K562 (cell line): ENCODE measurements around the gene SUCLG1. TPM values are rescaled to one million over a fixed set of nuclear protein-coding genes. Genes with fewer than 3 reads are reported as not detected.

ENCODE experiments used
- CEBPB ChIP-seq: fragments of 450-650 bp; IDR thresholded peaks from 2 replicates; pipeline ENCODE4 v1.6.1; 2016; ENCODE audit warnings: missing genetic modification characterization, missing compliant biosample characterization
- FOXJ3 ChIP-seq: sonication (generic); formaldehyde crosslinking; IDR thresholded peaks from 2 replicates; pipeline ENCODE4 v1.4.0; 2020; ENCODE audit warnings: mild to moderate bottlenecking, missing genetic modification reagents
- GTF2E2 ChIP-seq: fragments of 200-800 bp; sonication (Bioruptor generic); IDR thresholded peaks from 2 replicates; pipeline ENCODE4 v1.6.1; 2016; ENCODE audit warnings: missing genetic modification characterization, missing compliant biosample characterization
- KDM5B ChIP-seq: fragments of 200-600 bp; sonication (generic); IDR thresholded peaks from 2 replicates; pipeline ENCODE4 v1.6.1; 2012; ENCODE audit warnings: low read depth, mild to moderate bottlenecking, moderate library complexity, low read length, control low read depth, inconsistent platforms; ENCODE audit not compliant: insufficient replicate concordance
- MCM7 ChIP-seq, 2 experiments: fragments of 450-650 bp; IDR thresholded peaks; 2 replicates each; pipeline ENCODE4 v1.6.1; 2016 to 2018
- NEUROD1 ChIP-seq: fragments of 150-350 bp; IDR thresholded peaks from 2 replicates; pipeline ENCODE4 v1.6.1; 2014; ENCODE audit warnings: borderline replicate concordance, low read length, low read depth; ENCODE audit not compliant: partially characterized antibody
- NFRKB ChIP-seq: fragments of 450-650 bp; IDR thresholded peaks from 2 replicates; pipeline ENCODE4 v1.6.1; 2016; ENCODE audit warnings: low read depth
- NR3C1 ChIP-seq: sonication (generic); formaldehyde crosslinking; IDR thresholded peaks from 2 replicates; pipeline ENCODE4 v1.8.1; 2022; ENCODE audit warnings: missing genetic modification reagents
- PRDM10 ChIP-seq: fragments of 450-650 bp; IDR thresholded peaks from 2 replicates; pipeline ENCODE4 v1.6.1; 2018; ENCODE audit not compliant: partially characterized antibody
- RAD21 ChIP-seq, 2 experiments: fragments of 250-450 bp in 1 of 2; fragments of 450-650 bp in 1 of 2; sonication (Bioruptor Pico) in 1 of 2; formaldehyde crosslinking in 1 of 2; IDR thresholded peaks in 1 of 2; conservative IDR thresholded peaks in 1 of 2; 2 replicates each; pipeline versions ENCODE4 v1.4.0 to v1.8.0; 2020 to 2022; ENCODE audit warnings: mild to moderate bottlenecking in 2 of 2, moderate library complexity in 1 of 2
- THRB ChIP-seq: fragments of 450-650 bp; formaldehyde crosslinking; conservative IDR thresholded peaks from 2 replicates; pipeline ENCODE4 v1.4.0; 2022; ENCODE audit warnings: mild to moderate bottlenecking, missing genetic modification characterization
- ZNF133 ChIP-seq: fragments of 250-450 bp; sonication (Bioruptor Pico); IDR thresholded peaks from 2 replicates; pipeline ENCODE4 v1.4.0; 2020; ENCODE audit warnings: mild to moderate bottlenecking
- ZNF165 ChIP-seq: fragments of 250-450 bp; sonication (Bioruptor Pico); IDR thresholded peaks from 2 replicates; pipeline ENCODE4 v1.4.0; 2020; ENCODE audit warnings: borderline replicate concordance
- ZNF639 ChIP-seq, 2 experiments: fragments of 200-800 bp in 1 of 2; sonication (Bioruptor generic) in 1 of 2; sonication (generic) in 1 of 2; formaldehyde crosslinking in 1 of 2; IDR thresholded peaks in 1 of 2; conservative IDR thresholded peaks in 1 of 2; 2 replicates each; pipeline versions ENCODE4 v1.5.0 to v1.6.1; 2016 to 2020; ENCODE audit warnings: missing compliant biosample characterization in 1 of 2, missing genetic modification characterization in 1 of 2, missing genetic modification reagents in 1 of 2
- polyA plus RNA-seq, 8 experiments: library from polyadenylated mRNA; depleted of rRNA in 4 of 8; stranded (reverse) in 5 of 8; unstranded in 3 of 8; fragments of >200 nt; fragmentation: Nextera tagmentation in 2 of 8; fragmentation: Illumina TruSeq in 1 of 8; extraction: Ambion mirVana in 2 of 8; extraction: Trizol in 1 of 8; gene quantifications; 2 replicates each; pipeline versions ENCODE4 v1.2.1 to v1.2.3, GENCODE V29; 2011 to 2014; ENCODE audit warnings: inconsistent platforms in 1 of 8, missing spikeins in 1 of 8
- total RNA-seq, 7 experiments: library from RNA; depleted of rRNA in 6 of 7; stranded (reverse); fragments of >200 nt in 6 of 7; fragmentation: Illumina TruSeq in 2 of 7; extraction: Trizol in 2 of 7; gene quantifications; 2 replicates each; pipeline versions ENCODE4 v1.2.1 to v1.2.3, GENCODE V29; 2011 to 2021; ENCODE audit warnings: low replicate concordance in 1 of 7
- TF ChIP-seq, protein P1 (sequence below): fragments of 250-450 bp; sonication (Bioruptor Pico); IDR thresholded peaks from 2 replicates; pipeline ENCODE4 v1.8.0; 2022; ENCODE audit warnings: moderate library complexity, mild to moderate bottlenecking, inconsistent platforms
- TF ChIP-seq, protein P2 (sequence below): sonication (generic); formaldehyde crosslinking; IDR thresholded peaks from 2 replicates; pipeline ENCODE4 v1.8.1; 2023; ENCODE audit warnings: mild to moderate bottlenecking, missing genetic modification reagents

Gene SUCLG1
- total and polyA plus RNA-seq, 9 of the 15 experiments (the other 6 are each of a cell fraction or from before 2014, with no cell fraction given): 90.5 to 325 (median 115) TPM

DNA sequence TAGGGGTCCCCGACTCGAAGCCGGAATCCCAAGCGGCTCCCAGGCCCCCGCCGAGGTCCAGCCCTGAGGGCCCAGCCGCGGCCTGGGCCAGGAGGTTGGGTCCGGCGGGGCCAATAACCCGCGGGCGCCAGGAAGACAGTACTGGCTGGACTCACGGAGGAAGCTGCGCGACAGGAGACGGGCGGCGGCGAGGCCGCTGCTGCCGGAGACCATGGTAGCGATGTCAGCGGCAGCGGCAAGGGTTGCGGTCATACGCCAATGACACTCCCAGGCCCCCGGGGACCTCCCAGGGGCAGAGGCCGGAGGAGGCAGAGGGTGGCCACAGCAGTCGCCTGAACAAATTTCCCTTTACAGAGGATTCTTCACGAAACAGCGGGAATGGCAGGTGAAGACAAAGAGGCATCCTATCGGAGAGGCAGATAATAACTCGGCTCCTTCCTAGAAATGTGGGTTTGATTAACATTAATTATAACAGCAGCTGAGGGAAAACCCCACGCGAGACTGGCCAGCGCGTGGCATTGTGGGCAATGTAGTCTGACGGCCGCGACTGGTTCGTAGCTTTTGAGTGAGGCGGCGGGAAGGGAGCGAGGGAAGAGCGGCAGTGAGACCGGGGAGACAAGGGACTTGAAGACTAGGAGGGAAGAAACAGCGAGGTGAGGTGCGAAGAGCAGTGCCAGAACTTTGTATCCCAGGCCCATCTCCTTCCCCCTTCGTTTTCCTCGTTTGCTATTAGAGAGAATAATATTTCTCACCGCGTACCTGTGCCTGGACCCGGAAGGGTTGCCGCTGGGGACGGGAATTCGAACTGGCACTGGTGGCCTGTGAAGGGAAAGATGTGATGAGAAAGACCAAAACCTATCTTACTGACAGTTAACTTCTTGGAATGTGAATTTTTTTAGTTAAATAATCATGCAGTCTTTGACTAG, at the start of gene SUCLG1 (continued):
- TF ChIP-seq THRB (CRISPR knock-in tag): no peak
- TF ChIP-seq KDM5B: no peak
- TF ChIP-seq NEUROD1: peak; percentile 47
- no peak for TF ChIP-seq ZNF165 (CRISPR knock-in tag)
- TF ChIP-seq ZNF133 (CRISPR knock-in tag): no peak
- no peak; a peak in 1 of 4 replicates for TF ChIP-seq ZNF639 (CRISPR knock-in tag; conservative IDR thresholded peaks at IDR 0.05 in 1 of 2, IDR thresholded peaks at IDR 0.05 in 1 of 2)
- TF ChIP-seq, protein P1, sequence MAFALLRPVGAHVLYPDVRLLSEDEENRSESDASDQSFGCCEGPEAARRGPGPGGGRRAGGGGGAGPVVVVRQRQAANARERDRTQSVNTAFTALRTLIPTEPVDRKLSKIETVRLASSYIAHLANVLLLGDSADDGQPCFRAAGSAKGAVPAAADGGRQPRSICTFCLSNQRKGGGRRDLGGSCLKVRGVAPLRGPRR (CRISPR knock-in tag): no peak
- peak; percentile 65 for TF ChIP-seq NFRKB
- no peak for TF ChIP-seq MCM7 (IDR thresholded peaks at IDR 0.05)
- no peak for TF ChIP-seq RAD21 (CRISPR knock-in tag; conservative IDR thresholded peaks at IDR 0.05 in 1 of 2, IDR thresholded peaks at IDR 0.05 in 1 of 2)
- no peak for TF ChIP-seq NR3C1 (CRISPR knock-in tag)
- TF ChIP-seq, protein P2, sequence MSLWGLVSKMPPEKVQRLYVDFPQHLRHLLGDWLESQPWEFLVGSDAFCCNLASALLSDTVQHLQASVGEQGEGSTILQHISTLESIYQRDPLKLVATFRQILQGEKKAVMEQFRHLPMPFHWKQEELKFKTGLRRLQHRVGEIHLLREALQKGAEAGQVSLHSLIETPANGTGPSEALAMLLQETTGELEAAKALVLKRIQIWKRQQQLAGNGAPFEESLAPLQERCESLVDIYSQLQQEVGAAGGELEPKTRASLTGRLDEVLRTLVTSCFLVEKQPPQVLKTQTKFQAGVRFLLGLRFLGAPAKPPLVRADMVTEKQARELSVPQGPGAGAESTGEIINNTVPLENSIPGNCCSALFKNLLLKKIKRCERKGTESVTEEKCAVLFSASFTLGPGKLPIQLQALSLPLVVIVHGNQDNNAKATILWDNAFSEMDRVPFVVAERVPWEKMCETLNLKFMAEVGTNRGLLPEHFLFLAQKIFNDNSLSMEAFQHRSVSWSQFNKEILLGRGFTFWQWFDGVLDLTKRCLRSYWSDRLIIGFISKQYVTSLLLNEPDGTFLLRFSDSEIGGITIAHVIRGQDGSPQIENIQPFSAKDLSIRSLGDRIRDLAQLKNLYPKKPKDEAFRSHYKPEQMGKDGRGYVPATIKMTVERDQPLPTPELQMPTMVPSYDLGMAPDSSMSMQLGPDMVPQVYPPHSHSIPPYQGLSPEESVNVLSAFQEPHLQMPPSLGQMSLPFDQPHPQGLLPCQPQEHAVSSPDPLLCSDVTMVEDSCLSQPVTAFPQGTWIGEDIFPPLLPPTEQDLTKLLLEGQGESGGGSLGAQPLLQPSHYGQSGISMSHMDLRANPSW (CRISPR knock-in tag): no peak
- peak; percentile 52 for TF ChIP-seq PRDM10
- no peak for TF ChIP-seq CEBPB (tag)
- no peak for TF ChIP-seq FOXJ3 (CRISPR knock-in tag)
- TF ChIP-seq GTF2E2 (tag): no peak
